ENCODE results near the gene PTPRN2. TPM values are rescaled to one million over a fixed set of nuclear protein-coding genes. Genes with fewer than 3 reads are reported as not detected.

PTPRN2 gene
- total and polyA plus RNA-seq, 2 of the 8 experiments (the other 6 are each of a cell fraction or from before 2014, with no cell fraction given) = 2.6 to 4.5 TPM

GRCh38 chr7:158527495-158527894 lies 60.1 kb downstream of the PTPRN2 start (continued):
- TF ChIP-seq RNF2 (IDR thresholded peaks at IDR 0.05; ENCODE audit: borderline replicate concordance, low read depth, low read length, missing control alignments, poor library complexity, severe bottlenecking) (no peak), TCF12 (IDR thresholded peaks at IDR 0.05; ENCODE audit: low read depth, low read length) (no peak), ATF2 (IDR thresholded peaks at IDR 0.05; ENCODE audit: low read length) (no peak), CBX5 (IDR thresholded peaks at IDR 0.05; ENCODE audit: low read depth, low read length) (no peak), BACH1 (IDR thresholded peaks at IDR 0.05; ENCODE audit: low read length) (no peak), HDAC6 (IDR thresholded peaks at IDR 0.05; ENCODE audit: low read depth, low read length) (no peak), POLR2A (IDR thresholded peaks at IDR 0.05; ENCODE audit: control extremely low read depth in 1 of 2, low read depth in 2 of 2, low read length in 2 of 2) (no peak), KDM5A (IDR thresholded peaks at IDR 0.05; ENCODE audit: low read length) (no peak), CREB1 (IDR thresholded peaks at IDR 0.05) (no peak)

Data from H1 (cell line).